A673 (cell line): ENCODE data around the gene VPS13D. TPM values are rescaled to one million over a fixed set of nuclear protein-coding genes. Genes with fewer than 3 reads are reported as not detected.

Experiments used
- BruUV-seq: library from RNA; stranded (reverse); fragments of 400-500 nt; replicated peaks from 2 replicates; lab custom pipeline; 2021; lab: Mats Ljungman, UMichigan
- CTCF ChIA-PET: fragments of 300-600 bp; sonication (Branson Sonifier 250); formaldehyde crosslinking; loops from one replicate; lab custom pipeline; 2022; ENCODE audit warnings: antibody characterized with exemption; lab: Charles Lee
- POLR2A ChIA-PET: fragments of 300-600 bp; sonication (Branson Sonifier 250); formaldehyde crosslinking; loops from one replicate; lab custom pipeline; 2022; ENCODE audit warnings: antibody characterized with exemption; ENCODE audit not compliant: low non-redundant PET; lab: Charles Lee
- DNase-seq: peaks from one replicate; pipeline ENCODE4 v3.0.0-alpha.2; 2015; ENCODE audit warnings: low spot score
- H3K27ac ChIP-seq: fragments of 200-600 bp; sonication (generic); 2 replicates; pipeline ENCODE4 v1.5.1; 2016; ENCODE audit warnings: mixed run types, low read depth, mild to moderate bottlenecking, mixed read lengths, antibody characterized with exemption, low read length; ENCODE audit not compliant: poor library complexity, severe bottlenecking
- H3K27me3 ChIP-seq: fragments of 200-600 bp; sonication (generic); replicated peaks from 2 replicates; pipeline ENCODE4 v1.6.1; 2017; ENCODE audit warnings: mixed run types, low read depth, mild to moderate bottlenecking, mixed read lengths, antibody characterized with exemption, low read length; ENCODE audit not compliant: insufficient read depth, poor library complexity
- H3K36me3 ChIP-seq: fragments of 200-600 bp; sonication (generic); 2 replicates; pipeline ENCODE4 v1.6.1; 2016; ENCODE audit warnings: mixed run types, mild to moderate bottlenecking, mixed read lengths, antibody characterized with exemption, low read length; ENCODE audit not compliant: insufficient read depth, poor library complexity, severe bottlenecking
- H3K4me1 ChIP-seq: fragments of 200-600 bp; sonication (generic); 2 replicates; pipeline ENCODE4 v1.6.1; 2017; ENCODE audit warnings: mixed run types, mild to moderate bottlenecking, mixed read lengths, antibody characterized with exemption, low read length; ENCODE audit not compliant: insufficient read depth, poor library complexity, severe bottlenecking
- H3K4me3 ChIP-seq: fragments of 200-600 bp; sonication (generic); 2 replicates; pipeline ENCODE4 v1.5.1; 2016; ENCODE audit warnings: low read depth, mixed run types, mild to moderate bottlenecking, mixed read lengths, low read length; ENCODE audit not compliant: poor library complexity, severe bottlenecking
- H3K9me3 ChIP-seq: fragments of 200-600 bp; sonication (generic); 2 replicates; pipeline ENCODE4 v1.6.1; 2016; ENCODE audit warnings: mixed run types, low read depth, mild to moderate bottlenecking, mixed read lengths, antibody characterized with exemption, low read length; ENCODE audit not compliant: poor library complexity, severe bottlenecking
- EZH2 ChIP-seq: fragments of 200-600 bp; sonication (generic); IDR thresholded peaks from 2 replicates; pipeline ENCODE4 v1.6.1; 2017; ENCODE audit warnings: borderline replicate concordance, low read depth, mild to moderate bottlenecking, mixed read lengths, antibody characterized with exemption, low read length; ENCODE audit not compliant: poor library complexity, severe bottlenecking
- intact Hi-C: fragments of 100-400 bp; cut with micrococcal nuclease; formaldehyde crosslinking; loops from one replicate; pipeline ENCODE4 v1.10.0; 2022; ENCODE audit not compliant: unreplicated experiment
- total RNA-seq: library from RNA; stranded (reverse); gene quantifications from 2 replicates; pipeline ENCODE4 v1.2.3, GENCODE V29; 2021
- TF ChIP-seq, protein P1 (sequence below): fragments of 300-800, 200-600 bp; sonication (generic); conservative IDR thresholded peaks from 2 replicates; pipeline ENCODE4 v1.5.1; 2017; ENCODE audit warnings: low read depth, mild to moderate bottlenecking, antibody characterized with exemption, low read length, moderate library complexity, mixed read lengths

Gene VPS13D
- total RNA-seq, 1 experiment from 2014 or later, result 32.5 TPM

DNA sequence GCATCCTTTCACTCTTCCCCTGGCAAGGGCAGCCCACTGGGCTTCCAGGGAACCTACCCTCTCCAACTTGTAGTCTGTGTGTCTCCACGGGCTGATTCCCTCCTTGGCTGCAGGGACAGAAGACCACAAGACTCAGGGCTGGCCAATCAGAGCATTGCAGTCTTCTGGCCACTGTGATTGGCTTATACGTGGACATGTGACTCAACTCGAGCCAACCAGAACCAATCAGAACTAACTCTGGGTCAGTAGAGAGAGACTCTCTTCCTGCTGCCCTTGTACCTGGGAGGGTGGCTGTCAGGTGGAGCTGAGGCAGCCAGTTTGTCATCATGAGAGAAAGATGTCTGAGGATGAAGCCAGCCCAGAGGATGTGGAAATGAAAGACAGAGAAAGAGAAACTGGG lies 324.1 kb downstream of the VPS13D start:
- no peak for DNase-seq
- Histone ChIP-seq H3K9me3 (no peaks in the 10 kb centered on the region), H3K27me3 (no peaks in the 10 kb centered on the region), H3K36me3 (no peaks in the 10 kb centered on the region), H3K4me3 (no peak overlapping the region), H3K27ac (no peak overlapping the region), H3K4me1 (no peaks in the 10 kb centered on the region)
- TF ChIP-seq, protein P1, sequence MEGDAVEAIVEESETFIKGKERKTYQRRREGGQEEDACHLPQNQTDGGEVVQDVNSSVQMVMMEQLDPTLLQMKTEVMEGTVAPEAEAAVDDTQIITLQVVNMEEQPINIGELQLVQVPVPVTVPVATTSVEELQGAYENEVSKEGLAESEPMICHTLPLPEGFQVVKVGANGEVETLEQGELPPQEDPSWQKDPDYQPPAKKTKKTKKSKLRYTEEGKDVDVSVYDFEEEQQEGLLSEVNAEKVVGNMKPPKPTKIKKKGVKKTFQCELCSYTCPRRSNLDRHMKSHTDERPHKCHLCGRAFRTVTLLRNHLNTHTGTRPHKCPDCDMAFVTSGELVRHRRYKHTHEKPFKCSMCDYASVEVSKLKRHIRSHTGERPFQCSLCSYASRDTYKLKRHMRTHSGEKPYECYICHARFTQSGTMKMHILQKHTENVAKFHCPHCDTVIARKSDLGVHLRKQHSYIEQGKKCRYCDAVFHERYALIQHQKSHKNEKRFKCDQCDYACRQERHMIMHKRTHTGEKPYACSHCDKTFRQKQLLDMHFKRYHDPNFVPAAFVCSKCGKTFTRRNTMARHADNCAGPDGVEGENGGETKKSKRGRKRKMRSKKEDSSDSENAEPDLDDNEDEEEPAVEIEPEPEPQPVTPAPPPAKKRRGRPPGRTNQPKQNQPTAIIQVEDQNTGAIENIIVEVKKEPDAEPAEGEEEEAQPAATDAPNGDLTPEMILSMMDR, result no peak
- no peak for TF ChIP-seq EZH2
- intact Hi-C loops, result no loop called here
- BruUV-seq, result no TSS peak
- ChIA-PET POLR2A (no interaction called here), CTCF (no interaction called here)

DNA sequence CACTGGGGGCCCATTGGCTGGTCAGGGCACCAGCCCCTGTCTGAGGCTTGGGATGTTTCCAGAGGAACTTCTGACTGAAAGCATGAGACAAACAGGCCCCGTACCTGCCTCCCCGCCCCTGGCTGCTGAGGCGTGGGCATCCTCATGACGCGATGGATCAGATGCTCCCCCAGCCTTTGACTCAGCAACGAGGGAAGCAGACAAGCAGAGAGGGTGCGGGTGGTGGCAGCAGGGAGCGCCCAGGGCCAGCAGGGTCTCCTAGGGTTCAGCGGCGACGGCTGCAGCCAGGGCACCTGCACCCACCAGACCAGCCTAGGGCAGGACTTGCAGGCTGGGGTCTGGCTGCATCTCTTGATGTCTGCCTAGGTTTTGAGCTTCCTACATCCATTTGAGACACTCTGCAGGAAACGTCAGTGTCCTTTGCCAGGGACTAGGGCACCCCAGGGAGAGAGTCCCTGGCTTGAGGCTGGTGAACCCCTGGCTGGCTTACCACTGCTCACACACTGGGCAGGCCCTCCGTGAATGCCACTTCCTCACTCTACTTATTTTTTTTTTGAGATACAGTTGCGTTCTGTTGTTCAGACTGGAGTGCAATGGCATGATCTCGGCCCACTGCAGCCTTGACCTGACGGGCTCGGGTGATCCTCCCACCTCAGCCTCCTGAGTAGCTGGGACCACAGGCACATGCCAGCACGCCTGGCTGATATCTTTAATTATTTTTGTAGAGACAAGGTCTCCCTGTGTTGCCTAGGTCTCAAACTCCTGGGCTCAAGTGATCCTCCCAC lies 324.9 kb downstream of the VPS13D start:
- H3K4me3 ChIP-seq, result no peak overlapping the region
- no peaks in the 10 kb centered on the region for H3K36me3 ChIP-seq
- no peaks in the 10 kb centered on the region for H3K4me1 ChIP-seq
- intact Hi-C loops, result loop anchor here (5.0 kb wide), 1 partner anchor 103 kb away; no protein-coding TSS in a partner anchor
- DNase-seq, result no peak
- BruUV-seq, result no TSS peak
- ChIA-PET CTCF (no interaction called here), POLR2A (no interaction called here)
- no peaks in the 10 kb centered on the region for H3K27me3 ChIP-seq
- TF ChIP-seq, protein P1, result no peak
- no peak for TF ChIP-seq EZH2
- no peak overlapping the region for H3K27ac ChIP-seq
- H3K9me3 ChIP-seq, result no peaks in the 10 kb centered on the region

DNA sequence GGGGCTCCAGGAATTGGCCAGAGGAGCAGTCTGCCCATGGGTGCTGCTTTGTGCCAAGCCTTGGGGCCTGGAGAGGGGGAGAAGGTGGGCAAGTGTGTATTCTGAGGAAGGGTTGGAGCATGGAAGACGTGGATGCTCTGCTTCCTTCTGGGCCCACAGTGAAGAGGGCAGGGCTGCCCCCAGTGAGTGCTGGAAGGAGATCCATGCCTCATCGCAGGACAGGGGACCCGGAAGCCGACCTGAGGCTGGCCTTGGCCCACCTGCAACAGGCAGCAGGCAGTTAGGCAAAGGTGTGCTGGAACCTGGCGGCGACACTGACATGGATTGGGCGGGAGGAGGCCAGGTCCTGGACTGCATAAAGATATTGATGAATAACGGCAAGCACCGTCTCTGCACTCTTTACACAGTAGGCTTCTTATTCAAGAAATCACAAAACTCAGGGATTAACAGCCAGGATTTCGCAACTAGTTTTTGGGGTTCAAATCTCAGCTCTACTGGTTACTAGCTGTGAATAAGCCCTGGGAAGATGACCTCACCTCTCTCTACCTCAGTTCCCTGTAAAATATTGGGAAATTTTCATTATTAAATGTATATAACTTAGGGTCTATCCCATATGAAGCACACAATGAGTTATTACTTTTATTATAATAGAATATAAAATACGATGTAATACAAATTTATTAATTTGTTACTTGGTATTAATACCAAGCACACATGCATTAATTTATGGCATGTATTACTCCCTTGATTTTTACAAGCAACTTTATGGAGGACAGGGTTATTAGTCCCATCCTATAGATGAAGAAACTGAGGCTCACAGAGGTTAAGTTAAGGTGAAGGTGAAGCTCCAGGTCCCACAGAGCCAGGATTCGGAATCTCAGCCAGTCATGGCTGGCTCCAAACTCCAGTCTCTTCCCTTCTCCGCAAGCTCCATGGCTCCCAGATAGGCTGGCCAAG lies 325.9 kb downstream of the VPS13D start:
- intact Hi-C loops, result loop anchor here (5.0 kb wide), 1 partner anchor 102 kb away; no protein-coding TSS in a partner anchor
- Histone ChIP-seq H3K4me3 (no peak overlapping the region), H3K27ac (no peak overlapping the region), H3K36me3 (no peaks in the 10 kb centered on the region), H3K9me3 (no peaks in the 10 kb centered on the region), H3K4me1 (no peaks in the 10 kb centered on the region), H3K27me3 (no peaks in the 10 kb centered on the region)
- ChIA-PET POLR2A (no interaction called here), CTCF (no interaction called here)
- no peak for DNase-seq
- TF ChIP-seq, protein P1, result no peak
- TF ChIP-seq EZH2, result no peak
- no TSS peak for BruUV-seq
